ENCODE results near the gene PPM1L. TPM values are rescaled to one million over a fixed set of nuclear protein-coding genes. Genes with fewer than 3 reads are reported as not detected.

Gene PPM1L
- total and polyA plus RNA-seq, 10 of the 15 experiments (the other 5 are each of a cell fraction or from before 2014, with no cell fraction given) = under 0.01 to 0.33 (median 0.06) TPM; not detected in 1

- TF ChIP-seq E2F4 (IDR thresholded peaks at IDR 0.05; ENCODE audit: low read depth, low read length) = no peak
Measured at GRCh38 chr3:160812304-160812703, 56.3 kb downstream of the PPM1L start (continued).

- in situ Hi-C loops (cut with MboI) (no loop called here), intact Hi-C loops (cut with micrococcal nuclease; ENCODE audit: unreplicated experiment) (no loop called here)
- Histone ChIP-seq H2AFZ (ENCODE audit: control insufficient read depth, low read depth, low read length) (no peak overlapping the region), H3K27me3 (replicated peaks in 1 of 2; ENCODE audit: control insufficient read depth in 2 of 2, insufficient read depth in 2 of 2, low read length in 1 of 2) (no peaks in the 10 kb centered on the region), H3K27ac (ENCODE audit: control insufficient read depth, insufficient read depth) (no peak overlapping the region), H3K79me2 (ENCODE audit: control insufficient read depth, insufficient read depth, low read length) (no peaks in the 10 kb centered on the region), H3K4me2 (ENCODE audit: control insufficient read depth, insufficient read depth) (no peak overlapping the region), H3K36me3 (ENCODE audit: control insufficient read depth in 2 of 2, insufficient read depth in 2 of 2, low read length in 1 of 2) (no peaks in the 10 kb centered on the region), H3K9ac (ENCODE audit: control insufficient read depth, insufficient read depth, low read length) (no peak overlapping the region), H3K4me3 (no peak overlapping the region), H3K9me3 (replicated peaks; ENCODE audit: control insufficient read depth, insufficient read depth, low read length) (no peaks in the 10 kb centered on the region), H3K4me1 (ENCODE audit: control insufficient read depth, insufficient read depth, low read length) (no peaks in the 10 kb centered on the region), H4K20me1 (ENCODE audit: control insufficient read depth, insufficient read depth) (no peaks in the 10 kb centered on the region)
- FAIRE-seq (no peak), DNase-seq (ENCODE audit: low read depth, low spot score) (no peak), ATAC-seq (no peak)
- SMC1A ChIA-PET (ENCODE audit: uncharacterized antibody, unreplicated experiment) = interaction anchor here (0.7 kb wide), 1 partner anchor 58 kb away, joined by 3 read pairs; no protein-coding TSS in a partner anchor
- TF ChIP-seq ZZZ3 (IDR thresholded peaks at IDR 0.05; ENCODE audit: control insufficient read depth, insufficient read length, low read depth) (no peak), MTA2 (IDR thresholded peaks at IDR 0.05; ENCODE audit: low read depth) (no peak), GATAD2B (conservative IDR thresholded peaks at IDR 0.05; ENCODE audit: low read depth) (no peak), POLR2A (IDR thresholded peaks at IDR 0.05; ENCODE audit: low read depth, low read length) (no peak), ZNF384 (IDR thresholded peaks at IDR 0.05; ENCODE audit: borderline replicate concordance, low read depth, low read length) (no peak), RAD21 (IDR thresholded peaks at IDR 0.05; ENCODE audit: insufficient read depth, low read depth, low read length) (no peak), BRCA1 (IDR thresholded peaks at IDR 0.05; ENCODE audit: low read depth, low read length) (no peak), JUNB (IDR thresholded peaks at IDR 0.05) (no peak), HDGF (IDR thresholded peaks at IDR 0.05) (no peak), ESRRA (IDR thresholded peaks at IDR 0.05; ENCODE audit: low read length) (no peak), SIX5 (IDR thresholded peaks at IDR 0.05; ENCODE audit: low read depth, low read length, severe bottlenecking) (no peak), SKIL (IDR thresholded peaks at IDR 0.05; ENCODE audit: low read depth, poor library complexity, severe bottlenecking) (no peak), EGR1 (IDR thresholded peaks at IDR 0.05; ENCODE audit: borderline replicate concordance in 1 of 2, low read depth in 2 of 2, low read length in 2 of 2) (no peak), IKZF1 (conservative IDR thresholded peaks at IDR 0.05) (no peak), IKZF2 (IDR thresholded peaks at IDR 0.05) (no peak)
- CTCF ChIA-PET = no interaction called here
- WGBS (ENCODE audit: insufficient coverage, insufficient replicate concordance, low lambda C conversion rate, missing lambda C conversion rate) = 73% methylated on average over 1 of the region's 1 CpG
- BruUV-seq (replicated peaks) = no TSS peak
- POLR2A ChIA-PET = no interaction called here
- RAD21 ChIA-PET (ENCODE audit: unreplicated experiment) = no interaction called here
Measured at GRCh38 chr3:160815280-160815679, 59.2 kb downstream of the PPM1L start.

All from GM12878 (cell line).